ENCODE data around the gene CITED2. TPM values are rescaled to one million over a fixed set of nuclear protein-coding genes. Genes with fewer than 3 reads are reported as not detected.
A peak's percentile ranks its signal among the peaks of the same experiment; 100 is the strongest.

The CITED2 gene
- total RNA-seq, 1 donor from 2014 or later, result 132 TPM

- Histone ChIP-seq H3K9me3 (no peaks in the 10 kb centered on the region), H3K4me3 (no peak overlapping the region), H3K27me3 (no peaks in the 10 kb centered on the region), H3K27ac (no peak overlapping the region), H3K4me1 (no peaks in the 10 kb centered on the region), H3K36me3 (no peaks in the 10 kb centered on the region)
- intact Hi-C loops (cut with DNase I), result no loop called here
- no peak for DNase-seq (ENCODE audit: extremely low spot score in 2 of 2)
- TF ChIP-seq, protein P1, sequence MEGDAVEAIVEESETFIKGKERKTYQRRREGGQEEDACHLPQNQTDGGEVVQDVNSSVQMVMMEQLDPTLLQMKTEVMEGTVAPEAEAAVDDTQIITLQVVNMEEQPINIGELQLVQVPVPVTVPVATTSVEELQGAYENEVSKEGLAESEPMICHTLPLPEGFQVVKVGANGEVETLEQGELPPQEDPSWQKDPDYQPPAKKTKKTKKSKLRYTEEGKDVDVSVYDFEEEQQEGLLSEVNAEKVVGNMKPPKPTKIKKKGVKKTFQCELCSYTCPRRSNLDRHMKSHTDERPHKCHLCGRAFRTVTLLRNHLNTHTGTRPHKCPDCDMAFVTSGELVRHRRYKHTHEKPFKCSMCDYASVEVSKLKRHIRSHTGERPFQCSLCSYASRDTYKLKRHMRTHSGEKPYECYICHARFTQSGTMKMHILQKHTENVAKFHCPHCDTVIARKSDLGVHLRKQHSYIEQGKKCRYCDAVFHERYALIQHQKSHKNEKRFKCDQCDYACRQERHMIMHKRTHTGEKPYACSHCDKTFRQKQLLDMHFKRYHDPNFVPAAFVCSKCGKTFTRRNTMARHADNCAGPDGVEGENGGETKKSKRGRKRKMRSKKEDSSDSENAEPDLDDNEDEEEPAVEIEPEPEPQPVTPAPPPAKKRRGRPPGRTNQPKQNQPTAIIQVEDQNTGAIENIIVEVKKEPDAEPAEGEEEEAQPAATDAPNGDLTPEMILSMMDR (IDR thresholded peaks at IDR 0.05), result no peak
- TF ChIP-seq POLR2AphosphoS5 (IDR thresholded peaks at IDR 0.05; ENCODE audit: insufficient read depth in 1 of 2, low read depth in 1 of 2) (no peak), POLR2A (IDR thresholded peaks at IDR 0.05) (no peak)
Measured at GRCh38 chr6:139356924-139357323, 17.5 kb downstream of the CITED2 start.

- no peaks in the 10 kb centered on the region for H3K9me3 ChIP-seq
- H3K27ac ChIP-seq, result no peak overlapping the region
- no peaks in the 10 kb centered on the region for H3K36me3 ChIP-seq
- TF ChIP-seq, protein P1 (IDR thresholded peaks at IDR 0.05), result no peak
- TF ChIP-seq POLR2AphosphoS5 (IDR thresholded peaks at IDR 0.05; ENCODE audit: insufficient read depth in 1 of 2, low read depth in 1 of 2) (no peak), POLR2A (IDR thresholded peaks at IDR 0.05) (no peak)
- DNase-seq (ENCODE audit: extremely low spot score in 2 of 2), result no peak
- H3K4me3 ChIP-seq, result no peak overlapping the region
- intact Hi-C loops (cut with DNase I), result no loop called here
- no peaks in the 10 kb centered on the region for H3K27me3 ChIP-seq
- no peaks in the 10 kb centered on the region for H3K4me1 ChIP-seq
Measured at GRCh38 chr6:139355777-139356445, 18.5 kb downstream of the CITED2 start.

- Histone ChIP-seq H3K27ac (no peak overlapping the region), H3K4me3 (no peak overlapping the region), H3K36me3 (no peaks in the 10 kb centered on the region), H3K4me1 (no peaks in the 10 kb centered on the region), H3K27me3 (no peaks in the 10 kb centered on the region), H3K9me3 (no peaks in the 10 kb centered on the region)
- DNase-seq (ENCODE audit: extremely low spot score in 2 of 2), result no peak
- no peak for TF ChIP-seq POLR2AphosphoS5 (IDR thresholded peaks at IDR 0.05; ENCODE audit: insufficient read depth in 1 of 2, low read depth in 1 of 2)
- TF ChIP-seq POLR2A (IDR thresholded peaks at IDR 0.05), result no peak
- TF ChIP-seq, protein P1 (IDR thresholded peaks at IDR 0.05), result no peak
- intact Hi-C loops (cut with DNase I), result no loop called here
Measured at GRCh38 chr6:139355172-139355571, 19.3 kb downstream of the CITED2 start.

GRCh38 chr6:139354189-139354588, 20.3 kb downstream of the CITED2 start:
- DNase-seq (ENCODE audit: extremely low spot score in 2 of 2), result no peak
- H3K4me3 ChIP-seq, result no peak overlapping the region
- intact Hi-C loops (cut with DNase I), result no loop called here
- H3K36me3 ChIP-seq, result no peaks in the 10 kb centered on the region
- no peaks in the 10 kb centered on the region for H3K9me3 ChIP-seq
- no peaks in the 10 kb centered on the region for H3K27me3 ChIP-seq
- no peak for TF ChIP-seq POLR2AphosphoS5 (IDR thresholded peaks at IDR 0.05; ENCODE audit: insufficient read depth in 1 of 2, low read depth in 1 of 2)
- TF ChIP-seq POLR2A (IDR thresholded peaks at IDR 0.05), result no peak
- TF ChIP-seq, protein P1 (IDR thresholded peaks at IDR 0.05), result no peak
- peaks cover 3% of the 10 kb centered on the region for H3K4me1 ChIP-seq
- H3K27ac ChIP-seq, result no peak overlapping the region

DNA sequence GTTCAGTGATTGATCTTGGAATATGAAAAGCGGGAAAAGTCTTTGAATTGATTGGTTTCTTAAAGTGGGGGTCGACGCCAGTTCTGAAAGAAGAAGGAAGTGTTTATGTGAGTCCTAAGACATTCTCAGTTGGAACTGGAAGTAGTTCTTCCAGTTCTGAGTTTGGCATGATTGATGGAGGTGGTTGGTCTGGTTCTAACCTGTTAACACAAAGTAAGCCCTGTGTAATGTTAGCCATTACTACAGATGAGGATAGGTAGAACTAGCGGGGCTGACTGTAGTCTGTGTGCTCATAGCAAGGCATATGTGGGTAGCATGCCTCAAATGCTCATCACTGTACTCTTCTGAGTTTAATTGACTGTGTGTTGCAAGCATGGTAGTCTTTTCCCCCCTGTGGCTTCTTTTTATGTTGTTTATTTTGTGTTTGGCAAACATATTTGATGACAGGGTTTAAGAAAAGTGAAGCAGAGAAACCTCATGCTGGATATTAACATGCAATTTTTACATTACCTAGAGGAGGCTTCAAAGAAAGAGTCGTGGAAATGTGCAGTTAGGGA, 24.9 kb downstream of the CITED2 start:
- Histone ChIP-seq H3K27me3 (no peaks in the 10 kb centered on the region), H3K36me3 (no peaks in the 10 kb centered on the region), H3K27ac (no peak overlapping the region), H3K9me3 (no peaks in the 10 kb centered on the region), H3K4me1 (peaks cover 3% of the 10 kb centered on the region), H3K4me3 (no peak overlapping the region)
- peak in 1 of 2 donors; percentile 70 for TF ChIP-seq POLR2AphosphoS5 (IDR thresholded peaks at IDR 0.05; ENCODE audit: insufficient read depth in 1 of 2, low read depth in 1 of 2)
- TF ChIP-seq POLR2A (IDR thresholded peaks at IDR 0.05), result no peak
- TF ChIP-seq, protein P1 (IDR thresholded peaks at IDR 0.05), result no peak
- intact Hi-C loops (cut with DNase I), result no loop called here
- no peak for DNase-seq (ENCODE audit: extremely low spot score in 2 of 2)

Data from vagina (tissue), 2 donors.